Osteocyte (in vitro differentiated cells): Measurements from ENCODE around the gene PXN. TPM values are rescaled to one million over a fixed set of nuclear protein-coding genes. Genes with fewer than 3 reads are reported as not detected.
A peak's percentile ranks its signal among the peaks of the same experiment; 100 is the strongest.

Source experiments
- DNase-seq: peaks from one replicate; pipeline ENCODE4 v3.0.0; 2021; ENCODE audit warnings: mixed read lengths; ENCODE audit not compliant: unreplicated experiment; ENCODE audit errors: extremely low spot score
- H3K27ac Mint-ChIP-seq: one replicate; pipeline ENCODE4 v1.8.0; 2021; ENCODE audit warnings: mild to moderate bottlenecking, mixed read lengths; ENCODE audit not compliant: unreplicated experiment
- H3K27me3 Mint-ChIP-seq: one replicate; pipeline ENCODE4 v1.8.0; 2021; ENCODE audit warnings: mixed read lengths; ENCODE audit not compliant: unreplicated experiment
- H3K36me3 Mint-ChIP-seq: one replicate; pipeline ENCODE4 v1.8.0; 2021; ENCODE audit warnings: mixed read lengths; ENCODE audit not compliant: unreplicated experiment
- H3K4me1 Mint-ChIP-seq: one replicate; pipeline ENCODE4 v1.8.0; 2021; ENCODE audit warnings: mixed read lengths; ENCODE audit not compliant: unreplicated experiment
- H3K4me3 Mint-ChIP-seq: one replicate; pipeline ENCODE4 v1.8.0; 2021; ENCODE audit warnings: mild to moderate bottlenecking, moderate library complexity, mixed read lengths; ENCODE audit not compliant: unreplicated experiment
- H3K9me3 Mint-ChIP-seq: one replicate; pipeline ENCODE4 v1.8.0; 2021; ENCODE audit warnings: mixed read lengths; ENCODE audit not compliant: unreplicated experiment
- total RNA-seq: library from RNA; stranded (reverse); gene quantifications from 2 replicates; pipeline ENCODE4 v1.2.1, GENCODE V29; 2021
- TF ChIP-seq, protein P1 (sequence below): fragments of 200-600 bp; sonication (generic); IDR thresholded peaks from 2 replicates; pipeline ENCODE4 v1.5.0; 2021; ENCODE audit warnings: antibody characterized with exemption, mild to moderate bottlenecking, moderate library complexity

Gene PXN
- total RNA-seq, 1 donor from 2014 or later: 79.9 TPM

GRCh38 chr12:120223458-120224303 lies 41.8 kb downstream of the PXN start:
- peaks cover 10% of the 10 kb centered on the region for H3K36me3 Mint-ChIP-seq
- H3K27ac Mint-ChIP-seq: peak overlapping the region; percentile 47
- no peak overlapping the region for H3K4me3 Mint-ChIP-seq
- TF ChIP-seq, protein P1, sequence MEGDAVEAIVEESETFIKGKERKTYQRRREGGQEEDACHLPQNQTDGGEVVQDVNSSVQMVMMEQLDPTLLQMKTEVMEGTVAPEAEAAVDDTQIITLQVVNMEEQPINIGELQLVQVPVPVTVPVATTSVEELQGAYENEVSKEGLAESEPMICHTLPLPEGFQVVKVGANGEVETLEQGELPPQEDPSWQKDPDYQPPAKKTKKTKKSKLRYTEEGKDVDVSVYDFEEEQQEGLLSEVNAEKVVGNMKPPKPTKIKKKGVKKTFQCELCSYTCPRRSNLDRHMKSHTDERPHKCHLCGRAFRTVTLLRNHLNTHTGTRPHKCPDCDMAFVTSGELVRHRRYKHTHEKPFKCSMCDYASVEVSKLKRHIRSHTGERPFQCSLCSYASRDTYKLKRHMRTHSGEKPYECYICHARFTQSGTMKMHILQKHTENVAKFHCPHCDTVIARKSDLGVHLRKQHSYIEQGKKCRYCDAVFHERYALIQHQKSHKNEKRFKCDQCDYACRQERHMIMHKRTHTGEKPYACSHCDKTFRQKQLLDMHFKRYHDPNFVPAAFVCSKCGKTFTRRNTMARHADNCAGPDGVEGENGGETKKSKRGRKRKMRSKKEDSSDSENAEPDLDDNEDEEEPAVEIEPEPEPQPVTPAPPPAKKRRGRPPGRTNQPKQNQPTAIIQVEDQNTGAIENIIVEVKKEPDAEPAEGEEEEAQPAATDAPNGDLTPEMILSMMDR: no peak
- DNase-seq: no peak
- no peaks in the 10 kb centered on the region for H3K27me3 Mint-ChIP-seq
- peaks cover 43% of the 10 kb centered on the region for H3K4me1 Mint-ChIP-seq
- H3K9me3 Mint-ChIP-seq: no peaks in the 10 kb centered on the region

DNA sequence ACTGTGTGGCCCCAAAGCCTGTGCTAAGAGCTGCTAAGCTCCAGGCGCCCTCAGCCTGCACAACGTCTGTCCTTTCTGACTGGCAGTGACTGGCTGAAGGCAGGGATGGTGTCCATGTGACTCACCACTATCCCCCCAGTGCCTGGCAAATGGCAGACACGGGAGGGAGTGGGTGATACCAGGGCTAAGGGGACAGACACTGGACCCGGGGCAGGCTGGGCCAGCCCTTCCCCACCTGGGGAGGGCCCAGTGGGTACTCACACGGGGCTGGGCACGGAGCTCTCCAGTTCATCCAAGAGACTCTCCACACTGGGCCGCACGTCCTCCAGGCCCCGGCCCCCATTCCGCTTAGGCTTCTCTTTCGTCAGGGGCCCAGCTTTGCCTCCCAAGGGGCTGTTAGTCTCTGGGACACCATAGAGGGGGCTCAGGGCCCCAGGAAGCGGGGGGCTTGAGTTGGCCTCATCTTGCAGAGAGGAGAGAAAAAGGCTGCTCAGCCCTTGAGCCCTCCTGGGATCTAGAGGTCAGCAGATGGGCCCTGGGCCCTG lies 43.2 kb downstream of the PXN start:
- DNase-seq: no peak
- Mint-ChIP-seq H3K27me3 (no peaks in the 10 kb centered on the region), H3K27ac (no peak overlapping the region), H3K4me1 (peaks cover 30% of the 10 kb centered on the region), H3K9me3 (no peaks in the 10 kb centered on the region), H3K4me3 (no peak overlapping the region), H3K36me3 (peaks cover 11% of the 10 kb centered on the region)
- TF ChIP-seq, protein P1: no peak

DNA sequence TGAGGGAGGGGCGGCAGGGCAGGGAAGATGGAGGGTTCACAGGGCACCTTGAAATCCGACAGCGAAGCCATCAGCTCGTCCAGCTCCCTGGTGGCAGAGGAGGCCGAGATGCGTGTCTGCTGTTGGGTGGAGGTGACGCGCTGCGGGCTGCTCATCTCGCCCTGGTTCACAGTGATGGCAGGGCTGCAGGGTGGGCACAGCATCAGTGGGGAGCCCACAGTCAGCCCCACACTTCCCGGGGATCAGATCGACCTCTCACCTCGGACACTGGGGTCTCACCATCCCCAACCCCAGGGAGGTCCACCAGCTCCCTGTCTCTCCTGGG lies 44.0 kb downstream of the PXN start:
- TF ChIP-seq, protein P1: no peak
- Mint-ChIP-seq H3K4me1 (peaks cover 28% of the 10 kb centered on the region), H3K4me3 (no peak overlapping the region), H3K9me3 (no peaks in the 10 kb centered on the region), H3K36me3 (peaks cover 11% of the 10 kb centered on the region), H3K27ac (no peak overlapping the region), H3K27me3 (no peaks in the 10 kb centered on the region)
- DNase-seq: no peak

- Mint-ChIP-seq H3K4me1 (peaks cover 27% of the 10 kb centered on the region), H3K4me3 (no peak overlapping the region), H3K27ac (peak overlapping the region; percentile 62), H3K27me3 (no peaks in the 10 kb centered on the region), H3K36me3 (peaks cover 11% of the 10 kb centered on the region), H3K9me3 (no peaks in the 10 kb centered on the region)
- DNase-seq: no peak
- TF ChIP-seq, protein P1: no peak
These were observed 44.5 kb downstream of the PXN start for GRCh38 chr12:120220838-120221575.
